A549 (cell line): ENCODE results near the gene TSC22D1. TPM values are rescaled to one million over a fixed set of nuclear protein-coding genes. Genes with fewer than 3 reads are reported as not detected.
"Not testable (repeated sequence)": the region's sequence is repeated elsewhere in the genome, so short reads cannot be mapped to it uniquely, and the experiment has no call there.

Experiments
- ATAC-seq, 2 experiments: fragments of 200-7000 bp in 1 of 2; fragments of >200 bp in 1 of 2; cut with Nextera tagmentation in 1 of 2; cut with Tn5 transposase in 1 of 2; 3 replicates each; pipeline versions ENCODE4 v1.8.0 to v1.9.1; 2018 to 2020; ENCODE audit warnings: mild to moderate bottlenecking in 1 of 2, moderate library complexity in 1 of 2
- CTCF ChIA-PET: fragments of 300-600 bp; sonication (Branson Sonifier 250); formaldehyde crosslinking; extraction: SDS; loops from one replicate; lab custom pipeline; 2021; ENCODE audit warnings: antibody characterized with exemption, inconsistent platforms; lab: Yijun Ruan, JAX
- POLR2A ChIA-PET: fragments of 350-600 bp; formaldehyde crosslinking; extraction: SDS; loops from one replicate; lab custom pipeline; 2021; ENCODE audit warnings: antibody characterized with exemption, inconsistent platforms; lab: Yijun Ruan, JAX
- DNase-seq, 2 experiments: peaks; one replicate each; pipeline versions ENCODE4 v3.0.0 to v3.0.0-alpha.2; 2011 to 2016; ENCODE audit warnings: low read depth in 1 of 2, low spot score in 1 of 2
- FAIRE-seq: peaks from 2 replicates; lab custom pipeline; 2011; peaks lifted over from hg19 to GRCh38; lab: Jason Lieb, UNC
- H3K27ac ChIP-seq, 2 experiments: fragments of >200 bp; sonication (Bioruptor Twin); formaldehyde crosslinking; 3 replicates each; pipeline ENCODE4 v1.5.1; 2016 to 2017
- H3K4me1 ChIP-seq: fragments of >200 bp; sonication (Bioruptor Twin); formaldehyde crosslinking; 3 replicates; pipeline ENCODE4 v1.6.1; 2016
- H3K4me2 ChIP-seq: fragments of >200 bp; sonication (Bioruptor Twin); formaldehyde crosslinking; 3 replicates; pipeline ENCODE4 v1.6.1; 2016
- H3K4me3 ChIP-seq: fragments of >200 bp; sonication (Bioruptor Twin); formaldehyde crosslinking; 3 replicates; pipeline ENCODE4 v1.5.1; 2016
- H3K9me3 ChIP-seq: fragments of >200 bp; sonication (Bioruptor Twin); formaldehyde crosslinking; 3 replicates; pipeline ENCODE4 v1.6.1; 2016
- BHLHE40 ChIP-seq: IDR thresholded peaks from 2 replicates; pipeline ENCODE4 v1.6.1; 2012; ENCODE audit warnings: low read depth, low read length, inconsistent platforms
- CHD2 ChIP-seq: fragments of 150-350 bp; IDR thresholded peaks from 2 replicates; pipeline ENCODE4 v1.6.1; 2014; ENCODE audit warnings: low read length; ENCODE audit not compliant: partially characterized antibody
- CHD4 ChIP-seq: fragments of 200-600 bp; sonication (generic); IDR thresholded peaks from 2 replicates; pipeline ENCODE4 v1.6.1; 2016; ENCODE audit warnings: antibody characterized with exemption, mild to moderate bottlenecking, borderline replicate concordance
- EP300 ChIP-seq, 2 experiments: fragments of >200 bp; sonication (Bioruptor Twin); formaldehyde crosslinking; IDR thresholded peaks; 2 replicates in 1 of 2; 3 replicates in 1 of 2; pipeline ENCODE4 v1.6.1; 2016 to 2017
- FOSB ChIP-seq: fragments of 250-450 bp; sonication (Bioruptor Pico); IDR thresholded peaks from 2 replicates; pipeline ENCODE4 v1.5.0; 2020; ENCODE audit warnings: mild to moderate bottlenecking, moderate library complexity
- FOXS1 ChIP-seq: fragments of 250-450 bp; sonication (Bioruptor Pico); IDR thresholded peaks from 2 replicates; pipeline ENCODE4 v1.5.0; 2020; ENCODE audit warnings: mild to moderate bottlenecking, moderate library complexity
- GATA3 ChIP-seq: IDR thresholded peaks from 2 replicates; pipeline ENCODE4 v1.6.1; 2012; ENCODE audit warnings: borderline replicate concordance
- HEYL ChIP-seq: fragments of 250-450 bp; sonication (Bioruptor Pico); IDR thresholded peaks from 2 replicates; pipeline ENCODE4 v1.8.0; 2021; ENCODE audit warnings: mild to moderate bottlenecking, moderate library complexity
- HOXB5 ChIP-seq: fragments of 250-450 bp; sonication (Bioruptor Pico); IDR thresholded peaks from 2 replicates; pipeline ENCODE4 v1.5.0; 2020; ENCODE audit warnings: mild to moderate bottlenecking, moderate library complexity
- JUNB ChIP-seq: fragments of >200 bp; sonication (Bioruptor Twin); formaldehyde crosslinking; IDR thresholded peaks from 2 replicates; pipeline ENCODE4 v1.6.1; 2016
- KDM1A ChIP-seq: fragments of 200-600 bp; sonication (generic); IDR thresholded peaks from 2 replicates; pipeline ENCODE4 v1.6.1; 2016; ENCODE audit warnings: low read depth, mild to moderate bottlenecking
- MAFK ChIP-seq: fragments of 450-650 bp; IDR thresholded peaks from 2 replicates; pipeline ENCODE4 v1.6.1; 2014; ENCODE audit not compliant: partially characterized antibody
- NFE2L2 ChIP-seq: fragments of 150-350 bp; conservative IDR thresholded peaks from 2 replicates; pipeline ENCODE4 v1.6.1; 2014; ENCODE audit warnings: low read length
- NR3C1 ChIP-seq: fragments of >200 bp; sonication (Bioruptor Twin); formaldehyde crosslinking; IDR thresholded peaks from 3 replicates; pipeline ENCODE4 v1.6.1; 2017
- PHF8 ChIP-seq: fragments of 200-600 bp; sonication (generic); IDR thresholded peaks from 2 replicates; pipeline ENCODE4 v1.6.1; 2016; ENCODE audit warnings: low read depth, mild to moderate bottlenecking, antibody characterized with exemption, moderate library complexity, borderline replicate concordance
- POLR2AphosphoS2 ChIP-seq: conservative IDR thresholded peaks from 2 replicates; pipeline ENCODE4 v1.6.1; 2012; ENCODE audit warnings: low read length, improper control_type of control experiment, inconsistent platforms
- RARB ChIP-seq: fragments of 250-450 bp; sonication (Bioruptor Pico); IDR thresholded peaks from 2 replicates; pipeline ENCODE4 v1.8.0; 2021; ENCODE audit warnings: mild to moderate bottlenecking, moderate library complexity
- RFX5 ChIP-seq: fragments of 450-650 bp; IDR thresholded peaks from 2 replicates; pipeline ENCODE4 v1.7.1; 2014; ENCODE audit warnings: antibody characterized with exemption, mild to moderate bottlenecking, moderate library complexity
- TP53 ChIP-seq: fragments of 250-450 bp; sonication (Bioruptor Pico); IDR thresholded peaks from 2 replicates; pipeline ENCODE4 v1.5.0; 2021; ENCODE audit warnings: mild to moderate bottlenecking, moderate library complexity
- ZC3H11A ChIP-seq: fragments of 450-650 bp; IDR thresholded peaks from 2 replicates; pipeline ENCODE4 v1.6.1; 2014; ENCODE audit warnings: antibody characterized with exemption, mild to moderate bottlenecking
- ZNF302 ChIP-seq: fragments of 250-450 bp; sonication (Bioruptor Pico); IDR thresholded peaks from 2 replicates; pipeline ENCODE4 v1.9.0; 2021; ENCODE audit warnings: inconsistent platforms, mild to moderate bottlenecking, moderate library complexity
- WGBS: methylation state at CpG from one replicate; pipeline ENCODE4 v1.1.6; 2017; ENCODE audit errors: missing lambda C conversion rate; 5-methylcytosine and 5-hydroxymethylcytosine counted together
- polyA plus RNA-seq, 4 experiments: library from polyadenylated mRNA; depleted of rRNA in 3 of 4; stranded (reverse); fragments of >200 nt; fragmentation: RNase III in 1 of 4; extraction: RNeasy Plus Mini Kit Qiagen cat#74134 plus additional on column Dnase treatment in 1 of 4; gene quantifications; 2 replicates in 3 of 4; 3 replicates in 1 of 4; pipeline ENCODE4 v1.2.3, GENCODE V29; 2011 to 2017
- TF ChIP-seq, protein P1 (sequence below): IDR thresholded peaks from 2 replicates; pipeline ENCODE4 v1.6.1; 2012; ENCODE audit warnings: low read depth, borderline replicate concordance
- TF ChIP-seq, protein P2 (sequence below): fragments of >200 bp; sonication (Bioruptor Twin); formaldehyde crosslinking; IDR thresholded peaks from 3 replicates; pipeline ENCODE4 v1.6.1; 2016

The TSC22D1 gene
- polyA plus RNA-seq, 2 of the 4 experiments (the other 2 are of a cell fraction), result 66.8 to 196 TPM

DNA sequence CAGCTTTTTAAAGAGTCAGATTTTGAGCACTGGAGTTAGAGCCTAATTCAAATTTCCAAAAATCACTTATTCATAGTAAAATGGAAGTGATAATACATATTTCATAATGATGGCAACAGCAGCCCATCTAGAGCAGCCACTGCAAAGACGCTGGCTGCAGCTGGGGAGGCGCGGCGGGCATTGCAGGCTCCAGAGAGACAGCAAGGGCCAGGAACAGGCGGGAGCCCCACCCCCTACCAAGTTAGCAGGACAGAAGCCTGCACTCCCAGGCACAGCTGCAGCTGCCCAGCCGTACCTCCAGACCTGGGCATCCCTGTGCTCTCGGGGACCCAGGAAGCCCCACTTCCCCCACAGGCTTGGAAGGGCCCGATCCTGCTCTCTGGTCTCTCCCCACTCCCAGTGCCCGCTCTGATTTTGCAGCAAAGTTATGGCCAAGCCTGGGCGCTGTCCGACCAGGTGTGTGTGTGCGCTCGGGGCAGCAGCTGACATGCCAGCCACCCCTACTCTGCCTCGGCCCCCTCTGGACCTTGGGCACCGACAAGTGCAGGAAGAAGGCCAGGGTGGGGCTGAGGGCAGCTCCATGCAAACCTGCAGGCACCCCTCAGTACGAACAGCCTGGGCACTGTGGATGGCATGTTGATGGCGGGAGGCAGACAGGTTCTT is 117.7 kb downstream of the TSC22D1 start:
- ChIA-PET CTCF (interaction anchor here (1.1 to 3.8 kb wide), 4 partner anchors 12 to 553 kb away, joined by 3 to 17 read pairs (median 12); no protein-coding TSS in a partner anchor), POLR2A (no interaction called here)
- Histone ChIP-seq H3K4me1 (0 out of 3 replicates have a peak, but pooled peaks cover 4% of the 10 kb centered on the region), H3K4me3 (no peak overlapping the region), H3K27ac (no peak overlapping the region), H3K9me3 (no peaks in the 10 kb centered on the region), H3K4me2 (no peak overlapping the region)
- TF ChIP-seq NFE2L2, result no peak
- TF ChIP-seq ZNF302 (CRISPR knock-in tag), result no peak
- TF ChIP-seq RARB (CRISPR knock-in tag), result no peak
- no peak for TF ChIP-seq JUNB
- no peak for TF ChIP-seq RFX5
- TF ChIP-seq HOXB5, result no peak
- TF ChIP-seq BHLHE40, result no peak
- TF ChIP-seq, protein P1, sequence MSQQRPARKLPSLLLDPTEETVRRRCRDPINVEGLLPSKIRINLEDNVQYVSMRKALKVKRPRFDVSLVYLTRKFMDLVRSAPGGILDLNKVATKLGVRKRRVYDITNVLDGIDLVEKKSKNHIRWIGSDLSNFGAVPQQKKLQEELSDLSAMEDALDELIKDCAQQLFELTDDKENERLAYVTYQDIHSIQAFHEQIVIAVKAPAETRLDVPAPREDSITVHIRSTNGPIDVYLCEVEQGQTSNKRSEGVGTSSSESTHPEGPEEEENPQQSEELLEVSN, result no peak
- TF ChIP-seq CHD4, result no peak
- TF ChIP-seq KDM1A, result no peak
- TF ChIP-seq NR3C1, result no peak
- DNase-seq (no peak), FAIRE-seq (no peak), ATAC-seq (no peak)
- WGBS, result 95% methylated on average over 8 of the region's 17 CpGs

DNA sequence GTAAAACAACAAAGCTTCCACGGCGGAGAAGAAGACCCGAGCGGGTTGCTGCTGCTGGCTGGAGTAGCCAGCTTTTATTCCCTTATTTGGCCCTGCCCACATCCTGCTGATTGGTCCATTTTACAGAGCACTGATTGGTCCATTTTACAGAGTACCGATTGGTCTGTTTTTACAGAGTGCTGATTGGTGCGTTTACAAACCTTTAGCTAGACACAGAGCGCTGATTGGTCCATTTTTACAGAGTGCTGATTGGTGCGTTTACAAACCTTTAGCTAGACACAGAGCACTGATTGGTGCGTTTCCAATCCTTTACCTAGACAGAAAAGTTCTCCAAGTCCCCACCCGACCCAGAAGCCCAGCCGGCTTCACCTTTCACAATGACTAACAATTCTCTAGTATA is 119.9 kb downstream of the TSC22D1 start:
- WGBS, result 94% methylated on average over 11 of the region's 11 CpGs
- CTCF ChIA-PET, result interaction anchor here (0.6 to 3.8 kb wide), 8 partner anchors 9 to 551 kb away, joined by 3 to 12 read pairs (median 4); no protein-coding TSS in a partner anchor
- DNase-seq, POLR2A ChIA-PET, FAIRE-seq, ATAC-seq, H3K4me1 ChIP-seq, H3K4me3 ChIP-seq, H3K4me2 ChIP-seq, H3K27ac ChIP-seq, H3K9me3 ChIP-seq: not testable (repeated sequence)

DNA sequence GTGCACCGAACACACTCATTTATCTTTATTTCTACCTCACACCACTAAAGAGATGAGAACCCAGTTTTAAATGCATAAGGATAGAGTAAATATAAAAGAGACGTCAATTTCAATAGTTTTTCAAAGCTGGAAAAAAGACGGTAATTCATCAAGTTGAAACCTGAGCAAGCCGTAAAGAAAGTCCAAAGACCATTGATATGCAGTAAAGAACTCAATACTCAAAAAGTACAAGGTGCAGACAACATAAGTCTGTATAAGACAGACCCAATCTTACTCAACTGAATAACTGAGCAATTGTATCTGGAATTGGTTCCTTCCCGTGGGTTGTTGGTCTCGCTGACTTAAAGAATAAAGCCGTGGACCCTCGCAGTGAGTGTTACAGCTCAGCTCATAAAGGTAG is 120.4 kb downstream of the TSC22D1 start:
- WGBS, result 94% methylated on average over 8 of the region's 8 CpGs

More for the DNA sequence above, 120.4 kb downstream of the TSC22D1 start:
- no peak for ATAC-seq
- POLR2A ChIA-PET, result no interaction called here
- CTCF ChIA-PET, result interaction anchor here (0.9 to 3.8 kb wide), 7 partner anchors 9 to 551 kb away, joined by 3 to 12 read pairs (median 4); no protein-coding TSS in a partner anchor
- no peak for DNase-seq
- Histone ChIP-seq H3K4me2 (no peak overlapping the region), H3K4me1 (0 out of 3 replicates have a peak, but pooled peaks cover 4% of the 10 kb centered on the region), H3K27ac (no peak overlapping the region), H3K4me3 (no peak overlapping the region), H3K9me3 (no peaks in the 10 kb centered on the region)
- TF ChIP-seq, protein P1, result no peak
- no peak for TF ChIP-seq GATA3
- TF ChIP-seq CHD2, result no peak
- TF ChIP-seq, protein P2, sequence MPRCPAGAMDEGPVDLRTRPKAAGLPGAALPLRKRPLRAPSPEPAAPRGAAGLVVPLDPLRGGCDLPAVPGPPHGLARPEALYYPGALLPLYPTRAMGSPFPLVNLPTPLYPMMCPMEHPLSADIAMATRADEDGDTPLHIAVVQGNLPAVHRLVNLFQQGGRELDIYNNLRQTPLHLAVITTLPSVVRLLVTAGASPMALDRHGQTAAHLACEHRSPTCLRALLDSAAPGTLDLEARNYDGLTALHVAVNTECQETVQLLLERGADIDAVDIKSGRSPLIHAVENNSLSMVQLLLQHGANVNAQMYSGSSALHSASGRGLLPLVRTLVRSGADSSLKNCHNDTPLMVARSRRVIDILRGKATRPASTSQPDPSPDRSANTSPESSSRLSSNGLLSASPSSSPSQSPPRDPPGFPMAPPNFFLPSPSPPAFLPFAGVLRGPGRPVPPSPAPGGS, result no peak
- TF ChIP-seq NFE2L2, result no peak
- no peak for TF ChIP-seq POLR2AphosphoS2
- TF ChIP-seq EP300 (IDR thresholded peaks at IDR 0.05), result no peak
- no peak for TF ChIP-seq BHLHE40
- TF ChIP-seq PHF8, result no peak
- TF ChIP-seq HEYL (CRISPR knock-in tag), result no peak
- no peak for TF ChIP-seq FOXS1
- no peak for TF ChIP-seq MAFK
- TF ChIP-seq TP53 (CRISPR knock-in tag), result no peak
- no peak for TF ChIP-seq ZC3H11A
- TF ChIP-seq CHD4, result no peak
- no peak for TF ChIP-seq RFX5
- TF ChIP-seq FOSB (CRISPR knock-in tag), result no peak
- FAIRE-seq, result no peak
